ENCODE measurements around the gene TFPI2. TPM values are rescaled to one million over a fixed set of nuclear protein-coding genes. Genes with fewer than 3 reads are reported as not detected.

The TFPI2 gene
- total RNA-seq, 1 donor from 2014 or later, result 33.7 TPM

GRCh38 chr7:93877742-93878141, 12.8 kb downstream of the TFPI2 start:
- Histone ChIP-seq H3K4me3 (ENCODE audit: low read depth, low read length) (no peak overlapping the region), H3K36me3 (ENCODE audit: control insufficient read depth, insufficient read depth, low read length) (peaks cover 2% of the 10 kb centered on the region), H3K27me3 (ENCODE audit: control insufficient read depth, insufficient read depth, low read length) (no peaks in the 10 kb centered on the region)
- DNase-seq (ENCODE audit: low read depth), result no peak
- no peak for TF ChIP-seq CTCF (IDR thresholded peaks at IDR 0.05; ENCODE audit: insufficient read depth, low read length, poor library complexity, severe bottlenecking)

- H3K4me3 ChIP-seq (ENCODE audit: low read depth, low read length), result no peak overlapping the region
- no peak for TF ChIP-seq CTCF (IDR thresholded peaks at IDR 0.05; ENCODE audit: insufficient read depth, low read length, poor library complexity, severe bottlenecking)
- no peak for DNase-seq (ENCODE audit: low read depth)
- H3K27me3 ChIP-seq (ENCODE audit: control insufficient read depth, insufficient read depth, low read length), result no peaks in the 10 kb centered on the region
- peaks cover 2% of the 10 kb centered on the region for H3K36me3 ChIP-seq (ENCODE audit: control insufficient read depth, insufficient read depth, low read length)
Observed at GRCh38 chr7:93873998-93874574, 16.5 kb downstream of the TFPI2 start.

GRCh38 chr7:93866886-93867285, 23.7 kb downstream of the TFPI2 start:
- Histone ChIP-seq H3K27me3 (ENCODE audit: control insufficient read depth, insufficient read depth, low read length) (no peaks in the 10 kb centered on the region), H3K4me3 (ENCODE audit: low read depth, low read length) (no peak overlapping the region), H3K36me3 (ENCODE audit: control insufficient read depth, insufficient read depth, low read length) (no peaks in the 10 kb centered on the region)
- no peak for DNase-seq (ENCODE audit: low read depth)
- TF ChIP-seq CTCF (IDR thresholded peaks at IDR 0.05; ENCODE audit: insufficient read depth, low read length, poor library complexity, severe bottlenecking), result no peak

GRCh38 chr7:93862651-93863050, 27.9 kb downstream of the TFPI2 start:
- no peaks in the 10 kb centered on the region for H3K36me3 ChIP-seq (ENCODE audit: control insufficient read depth, insufficient read depth, low read length)
- H3K27me3 ChIP-seq (ENCODE audit: control insufficient read depth, insufficient read depth, low read length), result no peaks in the 10 kb centered on the region
- no peak for DNase-seq (ENCODE audit: low read depth)
- no peak for TF ChIP-seq CTCF (IDR thresholded peaks at IDR 0.05; ENCODE audit: insufficient read depth, low read length, poor library complexity, severe bottlenecking)
- H3K4me3 ChIP-seq (ENCODE audit: low read depth, low read length), result no peak overlapping the region

GRCh38 chr7:93861325-93861949, 29.1 kb downstream of the TFPI2 start:
- no peak for DNase-seq (ENCODE audit: low read depth)
- Histone ChIP-seq H3K36me3 (ENCODE audit: control insufficient read depth, insufficient read depth, low read length) (no peaks in the 10 kb centered on the region), H3K27me3 (ENCODE audit: control insufficient read depth, insufficient read depth, low read length) (no peaks in the 10 kb centered on the region), H3K4me3 (ENCODE audit: low read depth, low read length) (no peak overlapping the region)
- TF ChIP-seq CTCF (IDR thresholded peaks at IDR 0.05; ENCODE audit: insufficient read depth, low read length, poor library complexity, severe bottlenecking), result no peak

- Histone ChIP-seq H3K4me3 (ENCODE audit: low read depth, low read length) (no peak overlapping the region), H3K27me3 (ENCODE audit: control insufficient read depth, insufficient read depth, low read length) (no peaks in the 10 kb centered on the region), H3K36me3 (ENCODE audit: control insufficient read depth, insufficient read depth, low read length) (no peaks in the 10 kb centered on the region)
- no peak for TF ChIP-seq CTCF (IDR thresholded peaks at IDR 0.05; ENCODE audit: insufficient read depth, low read length, poor library complexity, severe bottlenecking)
- DNase-seq (ENCODE audit: low read depth), result no peak
Observed at GRCh38 chr7:93860261-93860660, 30.3 kb downstream of the TFPI2 start.
